SK-N-SH treated with all-trans-retinoic acid at 6 μM for 48 hours (cell line): ENCODE measurements around the gene UBE2E1.
"Not testable (repeated sequence)": the region's sequence is repeated elsewhere in the genome, so short reads cannot be mapped to it uniquely, and the experiment has no call there.

Experiments
- ATAC-seq: fragments of 200-7000 bp; cut with Tn5 transposase; 3 replicates; pipeline ENCODE4 v1.9.1; 2020; ENCODE audit warnings: mild to moderate bottlenecking, moderate library complexity
- ESRRG ChIP-seq: fragments of 250-450 bp; sonication (Bioruptor Pico); IDR thresholded peaks from 2 replicates; pipeline ENCODE4 v1.6.1; 2021; ENCODE audit warnings: mild to moderate bottlenecking
- GLIS3 ChIP-seq: fragments of 250-450 bp; sonication (Bioruptor Pico); IDR thresholded peaks from 2 replicates; pipeline ENCODE4 v1.5.0; 2020; ENCODE audit warnings: mild to moderate bottlenecking, moderate library complexity
- ISL1 ChIP-seq: fragments of 250-450 bp; sonication (Bioruptor Pico); IDR thresholded peaks from 2 replicates; pipeline ENCODE4 v2.1.2; 2022; ENCODE audit warnings: mild to moderate bottlenecking, moderate library complexity
- OSR1 ChIP-seq: fragments of 250-450 bp; sonication (Bioruptor Pico); IDR thresholded peaks from 2 replicates; pipeline ENCODE4 v1.8.0; 2022; ENCODE audit warnings: moderate library complexity, mild to moderate bottlenecking, inconsistent platforms
- PPARA ChIP-seq: fragments of 250-450 bp; sonication (Bioruptor Pico); IDR thresholded peaks from 2 replicates; pipeline ENCODE4 v1.5.0; 2020; ENCODE audit warnings: mild to moderate bottlenecking, borderline replicate concordance
- RARB ChIP-seq: fragments of 250-450 bp; sonication (Bioruptor Pico); IDR thresholded peaks from 2 replicates; pipeline ENCODE4 v1.8.0; 2021; ENCODE audit warnings: mild to moderate bottlenecking, moderate library complexity
- SNAI2 ChIP-seq: fragments of 250-450 bp; sonication (Bioruptor Pico); IDR thresholded peaks from 2 replicates; pipeline ENCODE4 v1.5.0; 2020; ENCODE audit warnings: mild to moderate bottlenecking, moderate library complexity
- TCF4 ChIP-seq: fragments of 250-450 bp; sonication (Bioruptor Pico); IDR thresholded peaks from 2 replicates; pipeline ENCODE4 v1.8.0; 2021; ENCODE audit warnings: mild to moderate bottlenecking, moderate library complexity, borderline replicate concordance
- TOX ChIP-seq: fragments of 250-450 bp; sonication (Bioruptor Pico); IDR thresholded peaks from 2 replicates; pipeline ENCODE4 v1.8.0; 2021; ENCODE audit warnings: mild to moderate bottlenecking, moderate library complexity, borderline replicate concordance
- ZC3H10 ChIP-seq: fragments of 250-450 bp; sonication (Bioruptor Pico); IDR thresholded peaks from 2 replicates; pipeline ENCODE4 v1.5.1; 2021; ENCODE audit warnings: mild to moderate bottlenecking, moderate library complexity
- ZFP3 ChIP-seq: fragments of 250-450 bp; sonication (Bioruptor Pico); IDR thresholded peaks from 2 replicates; pipeline ENCODE4 v1.5.0; 2020; ENCODE audit warnings: mild to moderate bottlenecking, moderate library complexity
- ZFP30 ChIP-seq: fragments of 450-650 bp; formaldehyde crosslinking; IDR thresholded peaks from 2 replicates; pipeline ENCODE4 v1.5.0; 2022; ENCODE audit warnings: mild to moderate bottlenecking, moderate library complexity
- ZNF565 ChIP-seq: fragments of 450-650 bp; formaldehyde crosslinking; conservative IDR thresholded peaks from 2 replicates; pipeline ENCODE4 v1.5.0; 2020; ENCODE audit warnings: low read depth, mild to moderate bottlenecking, moderate library complexity
- ZNF8 ChIP-seq: fragments of 450-650 bp; formaldehyde crosslinking; IDR thresholded peaks from 2 replicates; pipeline ENCODE4 v1.5.0; 2020; ENCODE audit warnings: mild to moderate bottlenecking, moderate library complexity
- TF ChIP-seq, protein P1 (sequence below): fragments of 250-450 bp; sonication (Bioruptor Pico); IDR thresholded peaks from 2 replicates; pipeline ENCODE4 v1.5.0; 2020; ENCODE audit warnings: mild to moderate bottlenecking, moderate library complexity
- TF ChIP-seq, protein P2 (sequence below): fragments of 250-450 bp; sonication (Bioruptor Pico); IDR thresholded peaks from 2 replicates; pipeline ENCODE4 v1.8.0; 2020; ENCODE audit warnings: mild to moderate bottlenecking, moderate library complexity, borderline replicate concordance
- TF ChIP-seq, protein P3 (sequence below): fragments of 250-450 bp; sonication (Bioruptor Pico); IDR thresholded peaks from 2 replicates; pipeline ENCODE4 v1.5.1; 2020; ENCODE audit warnings: low read depth, mild to moderate bottlenecking, moderate library complexity

Gene UBE2E1

DNA sequence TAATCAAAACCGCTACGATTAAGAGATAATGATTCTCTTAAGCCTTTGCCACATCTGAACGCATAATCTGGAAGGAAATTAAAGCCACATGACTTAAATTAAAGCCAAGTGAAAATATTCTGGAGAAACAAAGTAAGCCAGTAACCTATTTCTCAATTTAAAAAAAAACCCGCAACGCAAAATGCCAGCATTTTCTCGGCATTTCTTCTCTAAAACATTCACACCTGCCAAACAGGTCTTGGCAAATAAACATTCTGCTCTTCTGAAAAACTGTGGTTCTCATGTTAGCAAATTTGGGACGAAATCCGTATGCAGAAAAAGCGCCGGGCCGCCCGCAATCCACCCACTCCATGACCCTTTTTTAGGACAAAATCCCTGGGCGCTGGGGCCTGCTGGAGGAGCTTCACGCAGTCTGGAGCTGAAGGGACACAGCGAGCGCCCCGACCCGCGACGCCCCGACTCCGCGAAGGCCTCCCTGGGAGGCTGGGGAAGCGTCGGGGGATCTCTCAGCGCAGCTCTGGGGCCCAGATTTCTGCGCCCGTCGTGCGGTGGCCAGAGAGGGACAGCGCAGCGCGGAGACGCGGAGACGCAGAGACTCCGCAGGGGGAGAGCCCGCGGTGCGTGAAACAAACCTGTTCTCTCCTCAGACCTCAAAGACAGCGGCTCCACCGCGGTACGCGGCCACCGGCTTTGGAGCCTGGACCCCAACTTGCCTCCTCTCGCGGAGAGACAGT is 110.6 kb downstream of the UBE2E1 start:
- peak; percentile 70 for ATAC-seq
- TF ChIP-seq ZFP3 (CRISPR knock-in tag) (peak; percentile 12; the same call in 1 of the 2 replicates), TCF4 (CRISPR knock-in tag) (no peak)
- TF ChIP-seq, protein P1, sequence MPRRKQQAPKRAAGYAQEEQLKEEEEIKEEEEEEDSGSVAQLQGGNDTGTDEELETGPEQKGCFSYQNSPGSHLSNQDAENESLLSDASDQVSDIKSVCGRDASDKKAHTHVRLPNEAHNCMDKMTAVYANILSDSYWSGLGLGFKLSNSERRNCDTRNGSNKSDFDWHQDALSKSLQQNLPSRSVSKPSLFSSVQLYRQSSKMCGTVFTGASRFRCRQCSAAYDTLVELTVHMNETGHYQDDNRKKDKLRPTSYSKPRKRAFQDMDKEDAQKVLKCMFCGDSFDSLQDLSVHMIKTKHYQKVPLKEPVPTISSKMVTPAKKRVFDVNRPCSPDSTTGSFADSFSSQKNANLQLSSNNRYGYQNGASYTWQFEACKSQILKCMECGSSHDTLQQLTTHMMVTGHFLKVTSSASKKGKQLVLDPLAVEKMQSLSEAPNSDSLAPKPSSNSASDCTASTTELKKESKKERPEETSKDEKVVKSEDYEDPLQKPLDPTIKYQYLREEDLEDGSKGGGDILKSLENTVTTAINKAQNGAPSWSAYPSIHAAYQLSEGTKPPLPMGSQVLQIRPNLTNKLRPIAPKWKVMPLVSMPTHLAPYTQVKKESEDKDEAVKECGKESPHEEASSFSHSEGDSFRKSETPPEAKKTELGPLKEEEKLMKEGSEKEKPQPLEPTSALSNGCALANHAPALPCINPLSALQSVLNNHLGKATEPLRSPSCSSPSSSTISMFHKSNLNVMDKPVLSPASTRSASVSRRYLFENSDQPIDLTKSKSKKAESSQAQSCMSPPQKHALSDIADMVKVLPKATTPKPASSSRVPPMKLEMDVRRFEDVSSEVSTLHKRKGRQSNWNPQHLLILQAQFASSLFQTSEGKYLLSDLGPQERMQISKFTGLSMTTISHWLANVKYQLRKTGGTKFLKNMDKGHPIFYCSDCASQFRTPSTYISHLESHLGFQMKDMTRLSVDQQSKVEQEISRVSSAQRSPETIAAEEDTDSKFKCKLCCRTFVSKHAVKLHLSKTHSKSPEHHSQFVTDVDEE (CRISPR knock-in tag) = 0 out of 2 replicates have a peak, but pooled peaks have one; percentile 17

DNA sequence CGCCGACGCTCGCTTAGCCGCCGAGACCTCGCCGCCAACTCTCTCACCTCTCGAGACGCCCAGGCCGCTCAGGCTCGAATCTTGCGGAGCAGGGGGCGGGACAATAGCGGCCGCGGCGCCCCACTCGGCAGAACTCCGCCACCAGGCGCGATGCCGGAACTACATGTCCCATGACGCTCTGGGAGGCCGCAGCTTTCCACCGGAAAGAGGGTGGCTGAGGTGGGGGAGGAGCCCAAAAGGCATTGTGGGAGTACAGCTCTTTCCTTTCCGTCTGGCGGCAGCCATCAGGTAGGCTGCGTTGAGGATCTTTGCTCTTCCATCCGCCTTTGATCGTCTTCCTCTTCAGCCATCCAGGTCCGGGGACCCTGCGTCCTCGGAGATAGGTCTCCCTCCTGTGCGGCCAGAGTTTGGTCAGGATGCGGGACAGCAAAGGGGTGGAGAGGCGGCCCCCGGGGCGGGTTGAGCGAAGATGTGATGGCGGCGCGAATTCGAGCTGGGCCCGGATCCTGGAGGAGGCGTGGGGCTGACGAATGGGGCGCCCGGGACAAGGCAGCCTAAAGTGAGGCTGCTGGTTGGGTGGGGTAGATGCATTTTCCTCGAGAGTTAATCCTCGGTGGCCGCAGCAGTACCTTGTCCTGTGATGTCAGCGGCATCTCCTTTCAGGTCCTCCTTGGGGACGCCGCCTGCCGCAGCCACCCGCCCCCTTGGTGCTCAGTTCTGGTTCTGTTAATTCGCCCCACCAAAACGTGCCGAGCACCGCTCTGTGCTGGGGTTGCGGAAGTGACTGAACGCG is 111.3 kb downstream of the UBE2E1 start, which contains the start of the genes NKIRAS1 and RPL15:
Gene NKIRAS1, minus strand, starts transcription at position 105 of the 793 bp plus-strand sequence. CDS start 6,086 bp downstream, outside the sequence.
Gene RPL15, plus strand, starts transcription at position 247 of the 793 bp plus-strand sequence. CDS start 728 bp downstream, outside the sequence.
- peak; percentile 93 for ATAC-seq
- TF ChIP-seq ZNF565 (0 out of 2 replicates have a peak, but pooled peaks have one; percentile 8), PPARA (CRISPR knock-in tag) (no peak)

DNA sequence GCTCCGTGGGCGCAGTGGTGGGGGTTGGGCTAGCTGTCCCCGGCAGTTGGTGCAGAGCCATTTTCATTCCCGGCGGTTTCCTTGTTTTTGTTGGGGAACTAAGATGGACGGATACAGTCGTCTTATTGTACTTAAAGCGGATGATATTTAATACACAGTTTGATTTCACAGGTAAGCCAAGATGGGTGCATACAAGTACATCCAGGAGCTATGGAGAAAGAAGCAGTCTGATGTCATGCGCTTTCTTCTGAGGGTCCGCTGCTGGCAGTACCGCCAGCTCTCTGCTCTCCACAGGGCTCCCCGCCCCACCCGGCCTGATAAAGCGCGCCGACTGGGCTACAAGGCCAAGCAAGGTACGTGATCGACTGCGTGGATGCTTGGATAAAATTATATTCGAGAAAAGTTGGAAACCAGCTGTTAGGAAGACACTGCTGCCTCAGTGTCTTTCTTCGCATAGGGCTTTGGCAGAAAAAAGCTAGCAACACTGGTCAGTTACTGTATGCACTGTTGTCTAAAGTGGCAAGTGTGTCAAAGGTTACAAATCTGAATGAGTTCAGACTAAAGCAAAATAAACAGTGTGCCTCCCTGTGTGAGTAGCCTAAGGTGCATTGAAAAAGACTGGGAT is 112.0 kb downstream of the UBE2E1 start:
- peak; percentile 32; the same call in 2 of the 3 replicates for ATAC-seq

DNA sequence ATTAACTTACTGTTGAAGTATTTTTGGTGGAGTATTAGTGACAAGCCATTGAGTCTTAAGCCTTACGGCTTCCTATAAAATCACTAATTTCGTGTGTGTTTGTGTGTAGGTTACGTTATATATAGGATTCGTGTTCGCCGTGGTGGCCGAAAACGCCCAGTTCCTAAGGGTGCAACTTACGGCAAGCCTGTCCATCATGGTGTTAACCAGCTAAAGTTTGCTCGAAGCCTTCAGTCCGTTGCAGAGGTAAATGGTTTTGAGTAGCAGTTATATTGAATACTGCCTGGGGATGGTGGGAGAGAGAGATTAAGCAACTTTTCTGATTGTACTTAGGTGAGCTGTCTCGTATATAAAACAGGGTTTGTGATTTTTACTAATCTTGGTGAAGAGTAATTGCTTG is 112.6 kb downstream of the UBE2E1 start:
- not testable (repeated sequence) for ATAC-seq

DNA sequence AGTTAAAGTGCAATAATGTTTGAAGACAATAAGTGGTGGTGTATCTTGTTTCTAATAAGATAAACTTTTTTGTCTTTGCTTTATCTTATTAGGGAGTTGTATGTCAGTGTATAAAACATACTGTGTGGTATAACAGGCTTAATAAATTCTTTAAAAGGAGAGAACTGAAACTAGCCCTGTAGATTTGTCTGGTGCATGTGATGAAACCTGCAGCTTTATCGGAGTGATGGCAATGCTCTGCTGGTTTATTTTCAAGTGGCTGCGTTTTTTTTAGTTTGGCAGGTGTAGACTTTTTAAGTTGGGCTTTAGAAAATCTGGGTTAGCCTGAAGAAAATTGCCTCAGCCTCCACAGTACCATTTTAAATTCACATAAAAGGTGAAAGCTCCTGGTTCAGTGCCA is 113.9 kb downstream of the UBE2E1 start:
- ATAC-seq = no peak
- TF ChIP-seq ZFP30 (CRISPR knock-in tag) (no peak), ZNF8 (no peak), ZNF565 (no peak), RARB (no peak), OSR1 (CRISPR knock-in tag) (no peak), ESRRG (CRISPR knock-in tag) (no peak), GLIS3 (CRISPR knock-in tag) (no peak), ISL1 (no peak), ZC3H10 (CRISPR knock-in tag) (no peak), ZFP3 (CRISPR knock-in tag) (no peak), SNAI2 (CRISPR knock-in tag) (no peak), TOX (CRISPR knock-in tag) (no peak), TCF4 (CRISPR knock-in tag) (no peak)
- TF ChIP-seq, protein P2, sequence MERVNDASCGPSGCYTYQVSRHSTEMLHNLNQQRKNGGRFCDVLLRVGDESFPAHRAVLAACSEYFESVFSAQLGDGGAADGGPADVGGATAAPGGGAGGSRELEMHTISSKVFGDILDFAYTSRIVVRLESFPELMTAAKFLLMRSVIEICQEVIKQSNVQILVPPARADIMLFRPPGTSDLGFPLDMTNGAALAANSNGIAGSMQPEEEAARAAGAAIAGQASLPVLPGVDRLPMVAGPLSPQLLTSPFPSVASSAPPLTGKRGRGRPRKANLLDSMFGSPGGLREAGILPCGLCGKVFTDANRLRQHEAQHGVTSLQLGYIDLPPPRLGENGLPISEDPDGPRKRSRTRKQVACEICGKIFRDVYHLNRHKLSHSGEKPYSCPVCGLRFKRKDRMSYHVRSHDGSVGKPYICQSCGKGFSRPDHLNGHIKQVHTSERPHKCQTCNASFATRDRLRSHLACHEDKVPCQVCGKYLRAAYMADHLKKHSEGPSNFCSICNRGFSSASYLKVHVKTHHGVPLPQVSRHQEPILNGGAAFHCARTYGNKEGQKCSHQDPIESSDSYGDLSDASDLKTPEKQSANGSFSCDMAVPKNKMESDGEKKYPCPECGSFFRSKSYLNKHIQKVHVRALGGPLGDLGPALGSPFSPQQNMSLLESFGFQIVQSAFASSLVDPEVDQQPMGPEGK (CRISPR knock-in tag) = no peak
- TF ChIP-seq, protein P1 (CRISPR knock-in tag) = no peak
- TF ChIP-seq, protein P3, sequence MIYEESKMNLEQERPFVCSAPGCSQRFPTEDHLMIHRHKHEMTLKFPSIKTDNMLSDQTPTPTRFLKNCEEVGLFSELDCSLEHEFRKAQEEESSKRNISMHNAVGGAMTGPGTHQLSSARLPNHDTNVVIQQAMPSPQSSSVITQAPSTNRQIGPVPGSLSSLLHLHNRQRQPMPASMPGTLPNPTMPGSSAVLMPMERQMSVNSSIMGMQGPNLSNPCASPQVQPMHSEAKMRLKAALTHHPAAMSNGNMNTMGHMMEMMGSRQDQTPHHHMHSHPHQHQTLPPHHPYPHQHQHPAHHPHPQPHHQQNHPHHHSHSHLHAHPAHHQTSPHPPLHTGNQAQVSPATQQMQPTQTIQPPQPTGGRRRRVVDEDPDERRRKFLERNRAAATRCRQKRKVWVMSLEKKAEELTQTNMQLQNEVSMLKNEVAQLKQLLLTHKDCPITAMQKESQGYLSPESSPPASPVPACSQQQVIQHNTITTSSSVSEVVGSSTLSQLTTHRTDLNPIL = no peak
- TF ChIP-seq, all 23 proteins: peak for 0
